DMS 273 (cell line): ENCODE measurements around the gene PLD1.

Experiments
- DNase-seq: peaks from one replicate; lab custom pipeline; 2025; ENCODE audit not compliant: unreplicated experiment; lab: John Stamatoyannopoulos, UW

The PLD1 gene

DNA sequence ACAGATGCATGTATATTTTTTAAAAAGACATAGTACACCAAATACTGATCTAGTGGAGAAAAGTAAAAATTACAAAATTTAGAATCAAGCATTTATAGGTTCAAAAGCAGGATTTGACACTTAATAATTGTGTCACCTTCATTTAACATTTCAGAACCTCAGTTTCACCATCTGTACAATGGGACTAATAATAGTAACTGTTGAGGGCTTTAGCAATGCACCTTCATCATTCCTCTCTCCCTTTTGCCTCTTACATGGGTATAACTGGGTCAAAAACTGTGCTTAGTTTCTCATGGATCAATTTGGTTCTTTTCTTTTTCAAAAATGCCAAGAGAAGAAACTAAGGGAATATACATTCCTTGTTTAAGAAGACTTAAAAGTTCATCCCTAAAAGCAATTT is 27.4 kb upstream of the PLD1 start:
- DNase-seq, result no peak

DNA sequence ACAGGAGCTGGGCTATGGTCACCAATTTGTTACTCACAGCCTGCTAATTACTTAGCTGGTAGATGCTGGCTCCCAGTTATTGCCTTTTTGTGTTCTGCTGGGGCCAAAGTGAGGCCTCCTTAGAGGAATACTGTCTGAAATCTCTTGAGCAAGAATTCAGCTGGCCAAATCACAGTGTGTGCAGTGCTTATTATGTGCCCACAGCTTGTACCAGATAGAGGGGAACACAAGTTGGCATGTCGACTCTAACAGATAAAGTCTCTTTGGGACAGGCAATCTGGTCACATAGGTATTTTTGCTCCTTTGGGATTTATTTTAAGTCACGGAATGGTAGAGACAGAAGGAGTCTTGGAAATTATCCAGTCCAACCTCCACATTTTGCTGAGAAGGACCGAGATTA is 26.6 kb upstream of the PLD1 start:
- no peak for DNase-seq

GRCh38 chr3:171835613-171836012 is 25.3 kb upstream of the PLD1 start:
- no peak for DNase-seq

- no peak for DNase-seq
Measured at GRCh38 chr3:171835116-171835515, 24.8 kb upstream of the PLD1 start.

DNA sequence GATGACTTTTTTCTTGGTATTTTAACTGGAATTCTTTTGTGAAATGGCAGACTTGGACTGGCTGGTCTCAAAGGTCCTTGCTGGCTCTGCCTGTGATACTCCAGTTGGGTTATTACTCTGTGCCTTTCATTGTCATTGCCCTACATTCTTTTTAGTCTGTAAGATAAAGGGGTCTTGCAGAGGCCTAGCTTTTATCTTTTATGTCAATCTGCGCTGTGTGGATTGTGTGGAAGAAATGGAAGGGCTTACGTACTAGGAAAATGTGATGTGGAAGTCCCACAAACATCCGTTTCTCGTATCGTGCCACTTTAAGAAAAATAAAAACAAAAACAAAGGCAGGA is 24.1 kb upstream of the PLD1 start:
- DNase-seq, result no peak

- DNase-seq, result peak; percentile 58
Measured at GRCh38 chr3:171833789-171834460, 23.6 kb upstream of the PLD1 start.

DNA sequence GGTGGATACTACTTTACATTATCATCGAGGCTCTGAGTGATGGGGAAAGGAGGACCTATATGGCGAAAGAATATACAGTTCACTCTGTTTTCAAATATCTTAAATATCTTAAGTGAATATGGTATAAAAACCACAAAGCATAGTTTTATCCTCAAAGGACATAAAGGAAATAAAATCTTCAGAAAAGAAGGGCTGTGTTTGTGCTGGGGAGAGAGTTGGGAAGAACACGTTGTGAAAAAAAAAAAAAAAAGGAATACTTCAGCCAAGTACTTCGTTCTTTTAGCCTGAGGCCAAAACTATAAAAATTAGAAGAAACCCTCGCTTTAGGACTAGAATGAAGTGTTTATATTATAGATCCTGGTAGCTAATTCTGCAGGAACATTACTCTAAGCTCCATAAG is 22.7 kb upstream of the PLD1 start:
- DNase-seq, result no peak

- no peak for DNase-seq
Measured at GRCh38 chr3:171831936-171832335, 21.7 kb upstream of the PLD1 start.

- DNase-seq, result no peak
Measured at GRCh38 chr3:171830518-171830875, 20.2 kb upstream of the PLD1 start.

DNA sequence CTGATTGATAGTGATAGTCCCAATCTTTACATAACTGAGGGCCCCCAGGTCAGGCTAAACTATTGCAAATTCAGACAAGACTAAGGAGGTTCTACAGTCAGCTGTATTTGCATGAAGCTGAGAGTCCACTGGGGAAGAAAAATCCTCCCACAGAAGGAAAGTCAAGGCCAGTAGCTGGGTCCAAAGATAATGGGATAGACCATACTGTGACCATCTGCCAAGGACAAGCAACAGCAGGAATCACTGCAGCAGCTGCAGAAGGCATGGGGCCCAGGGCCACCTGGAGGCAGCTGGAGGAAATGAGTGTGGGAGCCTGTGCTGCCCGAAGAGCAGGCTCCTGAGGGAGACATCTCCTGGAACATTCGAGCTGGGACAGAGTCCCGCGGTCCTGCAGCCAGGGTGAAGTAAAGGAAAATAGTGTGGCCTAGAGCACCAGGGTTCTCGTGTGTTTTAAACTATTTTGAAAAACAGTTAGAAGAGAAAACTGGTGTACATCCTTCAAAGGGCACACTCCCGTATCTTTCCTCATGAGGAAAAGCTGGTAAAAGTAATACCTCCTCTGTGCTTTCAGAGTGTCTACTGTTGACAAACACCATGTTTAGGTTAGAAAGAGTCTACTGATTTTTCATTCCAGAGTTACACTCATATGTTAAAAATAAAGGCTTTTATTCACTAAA is 19.7 kb upstream of the PLD1 start:
- DNase-seq, result peak; percentile 96

GRCh38 chr3:171828902-171829770 is 18.9 kb upstream of the PLD1 start:
- no peak for DNase-seq

DNA sequence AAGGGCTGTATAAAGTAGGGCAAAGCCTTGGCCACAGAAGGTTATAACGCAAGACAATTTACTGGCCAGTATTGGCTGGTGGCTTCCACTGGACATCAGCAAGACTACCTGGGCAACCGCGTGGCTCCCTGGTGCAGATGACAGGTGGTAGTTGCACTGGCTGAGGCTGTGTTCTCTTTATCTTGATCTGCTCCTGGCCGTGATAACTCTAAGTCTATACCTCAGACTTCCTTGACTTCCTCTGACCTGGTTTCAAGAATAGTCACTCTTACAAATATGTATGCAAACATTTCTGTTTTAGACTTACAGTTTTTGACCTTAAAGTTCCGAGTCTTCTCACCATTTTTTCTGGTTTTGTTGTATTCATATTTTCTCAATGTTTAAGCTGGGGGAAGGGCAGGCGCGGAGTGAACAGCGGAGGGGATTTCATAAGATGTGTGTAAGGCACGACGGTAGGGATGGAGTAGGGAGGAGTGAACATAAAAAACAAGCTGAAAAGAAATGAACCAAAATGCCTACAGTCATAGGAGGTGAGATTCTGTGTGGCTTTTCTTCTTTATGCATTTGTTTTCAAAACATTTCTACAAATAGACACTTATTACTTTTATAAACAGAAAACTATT is 17.7 kb upstream of the PLD1 start:
- DNase-seq, result no peak

GRCh38 chr3:171827385-171827784 is 17.1 kb upstream of the PLD1 start:
- no peak for DNase-seq

DNA sequence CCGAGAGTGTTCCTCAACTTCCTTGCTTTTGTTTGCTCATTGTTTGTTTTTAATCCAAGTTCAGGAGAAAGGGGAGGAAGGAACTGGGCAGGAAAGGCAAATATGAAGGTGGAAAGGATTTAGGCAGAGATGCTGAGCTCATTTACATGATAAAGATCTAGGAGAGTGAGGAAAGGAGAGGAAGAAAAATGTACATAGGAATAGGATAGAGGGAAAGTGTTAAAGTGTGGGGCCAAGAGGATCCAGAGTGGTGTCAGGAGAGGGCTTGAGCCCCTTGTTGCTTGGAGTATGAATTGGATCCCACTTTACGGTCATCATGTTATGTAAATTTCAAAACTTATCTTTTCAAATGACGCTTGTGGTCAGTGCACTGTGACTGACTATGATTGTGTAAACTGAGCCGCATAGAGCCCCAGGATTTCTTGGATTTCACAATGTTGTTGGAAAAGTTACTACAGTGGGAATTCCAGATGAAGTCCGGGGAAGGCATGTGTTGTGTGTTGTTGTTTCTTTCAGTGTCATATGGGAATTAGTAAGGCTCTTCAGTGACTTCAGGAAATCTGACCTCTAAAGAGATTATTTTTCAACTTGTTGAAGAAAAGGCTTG is 15.0 kb upstream of the PLD1 start:
- DNase-seq, result no peak

DNA sequence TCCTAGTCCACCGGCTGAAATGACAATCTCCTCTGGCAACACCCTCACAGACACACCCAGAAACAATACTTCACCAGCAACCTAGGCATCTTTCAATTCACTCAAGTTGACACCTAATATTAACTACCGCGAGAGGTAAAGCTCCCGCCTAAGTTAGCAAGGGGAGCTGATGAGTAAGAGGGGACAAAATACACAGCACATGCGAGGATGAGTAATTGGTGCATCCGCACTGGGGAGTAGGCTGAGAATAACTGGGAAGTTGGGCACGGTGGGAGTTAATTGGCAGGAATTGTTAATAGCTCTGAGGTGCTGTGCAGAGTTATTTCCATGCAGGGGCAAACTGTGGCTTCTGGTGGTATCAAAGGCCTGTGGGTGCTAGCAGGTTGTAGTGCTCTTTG is 14.5 kb upstream of the PLD1 start:
- no peak for DNase-seq

- no peak for DNase-seq
Measured at GRCh38 chr3:171824116-171824515, 13.8 kb upstream of the PLD1 start.

DNA sequence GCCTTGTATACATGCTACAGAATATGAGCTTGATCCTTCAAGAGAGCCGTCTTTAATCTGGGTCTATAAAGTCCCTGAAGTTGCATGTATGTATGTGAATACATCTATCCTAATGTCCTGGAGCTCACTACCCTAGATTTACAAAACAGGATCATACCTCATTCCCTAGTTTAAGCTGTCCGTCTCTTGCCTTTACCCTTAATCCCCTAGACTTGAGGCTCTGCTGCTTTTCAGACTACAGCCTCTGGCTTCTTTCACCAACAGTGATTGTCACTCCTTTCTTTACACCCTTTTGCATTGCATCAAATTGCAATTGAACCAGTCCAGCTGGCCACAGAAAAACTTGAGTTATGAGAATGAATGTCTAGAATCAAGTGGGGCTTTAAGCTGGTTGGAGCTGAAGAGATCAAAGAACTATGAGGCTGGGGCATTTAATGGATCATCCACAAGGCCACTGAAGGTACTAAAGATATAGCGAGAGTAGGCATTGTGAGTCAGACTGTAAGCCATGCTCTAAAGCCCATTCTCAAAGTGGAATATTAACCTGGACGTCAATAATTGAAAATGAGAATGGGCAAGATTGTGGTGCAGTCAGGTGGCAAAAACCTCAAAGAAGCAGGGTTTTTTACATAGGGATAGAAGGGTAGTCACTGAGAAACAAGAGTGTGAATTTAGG is 12.3 kb upstream of the PLD1 start:
- DNase-seq, result no peak

GRCh38 chr3:171821778-171822358 is 11.6 kb upstream of the PLD1 start:
- DNase-seq, result no peak

DNA sequence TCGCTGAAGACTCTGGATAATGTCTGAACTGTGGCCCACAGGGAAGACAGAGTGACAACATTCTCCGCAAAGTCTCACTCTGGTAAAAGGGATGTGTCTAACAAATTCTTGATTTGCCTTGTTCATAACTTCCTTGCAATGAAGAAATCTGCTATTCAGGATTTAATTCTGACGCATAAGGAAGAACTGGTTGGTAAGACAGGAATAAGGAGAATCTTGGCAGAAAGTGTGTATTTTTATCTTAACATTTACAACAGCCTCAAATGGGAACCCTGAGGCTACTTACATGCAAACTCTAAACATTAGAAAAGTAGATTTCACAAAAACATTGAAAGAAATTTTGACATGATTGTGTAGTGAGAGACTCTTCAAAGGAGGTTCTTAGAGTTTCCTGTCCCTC is 10.8 kb upstream of the PLD1 start:
- no peak for DNase-seq

DNA sequence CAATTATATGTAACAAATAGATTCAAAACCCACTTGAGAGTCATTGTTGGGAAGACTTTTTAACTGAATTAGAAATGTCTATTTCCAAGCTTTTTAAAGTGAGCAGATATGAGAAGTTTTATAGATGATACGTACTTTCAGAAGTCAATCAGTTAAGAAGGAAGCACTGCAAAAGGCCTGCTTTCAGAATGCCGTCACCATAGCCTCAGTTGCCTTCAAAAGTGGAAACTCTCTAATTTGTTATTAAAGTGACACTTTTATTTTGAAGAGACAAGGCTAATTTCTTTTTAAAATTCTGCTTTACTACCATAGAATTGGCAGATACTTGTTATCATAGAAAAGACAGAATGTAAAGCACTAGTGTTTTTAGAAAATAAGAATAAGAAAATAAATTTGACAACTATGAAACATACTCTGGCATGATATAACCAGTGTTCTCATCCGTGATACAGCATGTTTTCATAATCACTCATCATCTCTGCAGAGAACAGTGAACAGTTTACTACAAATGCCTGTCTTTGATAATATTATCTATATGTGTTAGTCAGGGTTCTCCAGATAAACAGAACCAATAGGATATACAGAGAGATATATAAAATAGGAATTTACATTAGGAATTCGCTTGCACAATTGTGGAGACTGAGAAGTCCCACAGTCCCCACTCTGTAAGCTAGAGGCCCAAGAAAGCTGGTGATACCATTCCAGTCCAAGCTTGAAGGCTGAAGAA is 7.0 kb upstream of the PLD1 start:
- DNase-seq, result no peak
